ENCODE results near the gene GMDS.

GRCh38 chr6:1950631-1951030, 294.8 kb downstream of the GMDS start:
- TF ChIP-seq POLR2AphosphoS5 (IDR thresholded peaks at IDR 0.05; ENCODE audit: low read depth) (no peak), CTCF (conservative IDR thresholded peaks at IDR 0.05; ENCODE audit: low read depth in 2 of 2) (no peak), EZH2 (IDR thresholded peaks at IDR 0.05; ENCODE audit: low read depth, unreplicated experiment) (no peak), REST (IDR thresholded peaks at IDR 0.05; ENCODE audit: unreplicated experiment) (no peak)
